ENCODE data around the gene CRYBG2. TPM values are rescaled to one million over a fixed set of nuclear protein-coding genes. Genes with fewer than 3 reads are reported as not detected.

CRYBG2 gene
- total and polyA plus RNA-seq, 10 of the 15 experiments (the other 5 are each of a cell fraction or from before 2014, with no cell fraction given), result 0.03 to 1.2 (median 0.11) TPM; not detected in 4

DNA sequence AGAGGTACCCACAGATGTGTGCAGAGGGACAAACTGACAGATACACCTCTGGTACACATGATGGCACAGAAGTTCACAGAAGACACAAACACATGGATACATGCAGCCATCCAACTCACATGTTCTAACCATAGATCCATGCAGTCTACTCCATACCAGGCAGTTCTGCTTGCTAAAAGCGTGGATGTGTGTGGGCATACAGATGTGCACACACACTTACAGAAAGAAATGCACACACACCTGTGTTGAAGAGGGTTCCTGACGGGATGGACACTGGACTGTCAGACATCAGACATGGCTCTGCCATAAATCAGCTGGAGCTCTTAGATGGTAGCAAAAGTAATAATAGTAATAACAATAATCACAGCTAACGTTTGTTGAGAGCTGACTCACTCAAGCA is 29.4 kb downstream of the CRYBG2 start:
- Histone ChIP-seq H3K9ac (ENCODE audit: control insufficient read depth, insufficient read depth, low read length) (no peak overlapping the region), H3K27ac (ENCODE audit: control insufficient read depth, insufficient read depth) (no peak overlapping the region), H3K79me2 (ENCODE audit: control insufficient read depth, insufficient read depth, low read length) (peaks cover 6% of the 10 kb centered on the region), H4K20me1 (ENCODE audit: control insufficient read depth, insufficient read depth) (no peaks in the 10 kb centered on the region), H2AFZ (ENCODE audit: control insufficient read depth, low read depth, low read length) (no peak overlapping the region), H3K27me3 (replicated peaks in 1 of 2; ENCODE audit: control insufficient read depth in 2 of 2, insufficient read depth in 2 of 2, low read length in 1 of 2) (no peaks in the 10 kb centered on the region), H3K36me3 (ENCODE audit: control insufficient read depth in 2 of 2, insufficient read depth in 2 of 2, low read length in 1 of 2) (peaks cover 0 to 3% of the 10 kb centered on the region in 2 experiments; a peak in 1 of 4 replicates), H3K4me2 (ENCODE audit: control insufficient read depth, insufficient read depth) (no peak overlapping the region), H3K4me1 (ENCODE audit: control insufficient read depth, insufficient read depth, low read length) (peaks cover 15% of the 10 kb centered on the region), H3K9me3 (replicated peaks; ENCODE audit: control insufficient read depth, insufficient read depth, low read length) (no peaks in the 10 kb centered on the region), H3K4me3 (no peak overlapping the region)
- ChIA-PET RAD21 (ENCODE audit: unreplicated experiment) (interaction anchor here (1.0 kb wide), 1 partner anchor 40 kb away, joined by 3 read pairs; no protein-coding TSS in a partner anchor), POLR2A (no interaction called here), SMC1A (ENCODE audit: uncharacterized antibody, unreplicated experiment) (interaction anchor here (14.9 kb wide), 1 partner anchor 36 kb away, joined by 474 read pairs; no protein-coding TSS in a partner anchor), CTCF (interaction anchor here (11.6 kb wide), 1 partner anchor 42 kb away, joined by 879 read pairs; the partner anchor contains the start of gene SH3BGRL3)
- in situ Hi-C loops (cut with MboI) (loop anchor here (5.0 kb wide), 2 partner anchors 37 to 152 kb away; partner anchors contain the start of gene ZNF593OS), intact Hi-C loops (cut with micrococcal nuclease; ENCODE audit: unreplicated experiment) (loop anchor here (5.0 kb wide), 1 partner anchor 157 kb away; the partner anchor contains the start of genes C1orf232 and ZNF593)
- 65% methylated on average over 3 of the region's 3 CpGs for whole genome bisulfite sequencing (ENCODE audit: insufficient coverage, insufficient replicate concordance, low lambda C conversion rate, missing lambda C conversion rate)
- BruUV-seq (replicated peaks), result no TSS peak
- FAIRE-seq (no peak), DNase-seq (ENCODE audit: low read depth, low spot score) (no peak), ATAC-seq (no peak)
- TF ChIP-seq GABPA (IDR thresholded peaks at IDR 0.05; ENCODE audit: low read depth), result no peak
- TF ChIP-seq ZBTB11 (CRISPR knock-in tag; IDR thresholded peaks at IDR 0.05), result no peak
- no peak for TF ChIP-seq MXI1 (IDR thresholded peaks at IDR 0.05; ENCODE audit: low read depth, low read length)
- no peak for TF ChIP-seq MYC (IDR thresholded peaks at IDR 0.05; ENCODE audit: insufficient read depth, insufficient read length, insufficient replicate concordance, low read length, severe bottlenecking)
- no peak for TF ChIP-seq ZSCAN29 (IDR thresholded peaks at IDR 0.05)
- no peak for TF ChIP-seq RAD51 (IDR thresholded peaks at IDR 0.05)
- TF ChIP-seq POU2F2 (IDR thresholded peaks at IDR 0.05; ENCODE audit: borderline replicate concordance, low read depth, low read length), result no peak
- TF ChIP-seq CHD4 (IDR thresholded peaks at IDR 0.05), result no peak
- TF ChIP-seq ZBED1 (IDR thresholded peaks at IDR 0.05; ENCODE audit: borderline replicate concordance), result no peak
- TF ChIP-seq EP300 (IDR thresholded peaks at IDR 0.05; ENCODE audit: borderline replicate concordance in 1 of 2, control insufficient read depth in 1 of 2, low read depth in 2 of 2, low read length in 2 of 2), result no peak
- TF ChIP-seq KLF5 (IDR thresholded peaks at IDR 0.05; ENCODE audit: partially characterized antibody), result no peak

All from GM12878 (cell line).